OCI-M2 (cell line): ENCODE measurements around the gene ADGRD1.
"Not testable (repeated sequence)": the region's sequence is repeated elsewhere in the genome, so short reads cannot be mapped to it uniquely, and the experiment has no call there.

ENCODE experiments used
- DNase-seq: peaks from one replicate; lab custom pipeline; 2025; ENCODE audit not compliant: unreplicated experiment; lab: John Stamatoyannopoulos, UW

The ADGRD1 gene

GRCh38 chr12:130953771-130954543 is at the start of gene ADGRD1:
ADGRD1 (plus strand) TSS chr12:130953907; CDS start chr12:130954466, 559 bp downstream.
- DNase-seq, result no peak

DNA sequence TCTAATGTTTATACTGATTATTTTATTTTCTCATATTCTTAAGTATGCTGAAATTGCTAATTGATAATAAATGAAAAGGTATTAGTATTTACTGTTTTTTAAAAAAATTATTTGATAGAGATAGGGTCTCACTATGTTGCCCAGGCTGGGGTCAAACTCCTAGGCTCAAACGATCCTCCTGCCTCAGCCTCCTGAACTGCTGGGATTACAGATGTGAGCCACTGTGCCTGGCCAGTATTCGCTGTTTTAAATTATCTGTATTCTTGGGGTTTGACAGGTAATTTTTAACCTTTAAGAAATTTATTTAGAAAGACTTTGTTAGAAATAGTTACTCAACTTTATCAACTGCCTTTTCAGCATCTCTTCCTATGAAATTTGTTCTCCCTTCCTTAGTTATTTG is 49.6 kb upstream of the ADGRD1 start:
- DNase-seq, result no peak

DNA sequence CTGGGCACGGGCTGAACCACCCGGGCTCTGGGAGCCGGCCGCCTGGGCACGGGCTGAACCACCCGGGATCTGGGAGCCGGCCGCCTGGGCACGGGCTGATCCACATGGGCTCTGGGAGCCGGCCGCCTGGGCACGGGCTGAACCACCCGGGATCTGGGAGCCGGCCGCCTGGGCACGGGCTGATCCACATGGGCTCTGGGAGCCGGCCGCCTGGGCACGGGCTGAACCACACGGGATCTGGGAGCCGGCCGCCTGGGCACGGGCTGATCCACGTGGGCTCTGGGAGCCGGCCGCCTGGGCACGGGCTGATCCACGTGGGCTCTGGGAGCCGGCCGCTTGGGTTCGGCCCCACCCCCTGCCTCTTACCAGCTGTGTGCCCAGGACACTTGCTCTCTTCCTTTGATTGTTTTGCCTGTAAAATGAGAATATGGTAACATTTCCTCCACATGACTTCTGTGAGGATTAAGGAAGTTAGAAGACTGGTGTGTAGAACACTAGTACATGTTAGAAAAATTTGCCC is 48.7 kb upstream of the ADGRD1 start:
- DNase-seq, result not testable (repeated sequence)

DNA sequence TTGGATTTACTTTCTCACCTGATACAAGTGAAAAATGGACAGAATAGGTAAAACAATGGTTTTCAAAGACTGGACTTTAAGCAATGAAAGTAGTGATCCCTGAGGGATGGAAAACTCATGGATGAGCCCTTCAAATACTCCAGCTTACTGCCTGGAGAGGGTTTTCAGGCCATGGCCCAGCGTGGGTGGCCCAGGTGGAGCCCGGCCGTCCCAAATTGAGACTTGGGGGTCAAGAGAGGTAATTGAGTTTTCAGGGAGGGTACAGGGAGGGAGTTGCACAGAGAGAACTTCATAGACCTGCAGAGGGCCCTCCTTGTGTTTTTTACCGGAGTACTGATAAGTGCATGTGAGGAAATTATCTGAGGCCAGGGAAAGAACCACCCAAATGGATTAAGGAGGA is 44.6 kb upstream of the ADGRD1 start:
- DNase-seq, result no peak

DNA sequence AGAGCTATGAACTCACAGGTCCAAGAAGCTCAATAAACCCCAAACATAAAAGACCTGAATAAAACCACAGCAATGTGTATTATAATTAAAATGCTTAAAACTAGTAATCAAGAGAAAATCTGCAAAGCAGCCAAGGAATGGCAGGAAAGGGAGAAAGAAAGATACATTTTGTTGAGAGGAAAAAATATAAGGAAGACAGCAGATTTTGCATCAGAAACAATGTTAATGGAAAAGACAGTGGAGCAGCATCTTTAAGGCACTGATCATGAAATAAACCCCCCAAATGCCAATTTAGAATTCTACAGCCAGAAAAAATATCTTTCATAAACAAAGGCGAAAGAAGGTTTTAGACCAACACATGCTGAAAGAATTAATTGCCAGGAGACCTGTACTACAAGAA is 42.5 kb upstream of the ADGRD1 start:
- no peak for DNase-seq

- no peak for DNase-seq
These were observed 41.8 kb upstream of the ADGRD1 start for GRCh38 chr12:130911933-130912332.

DNA sequence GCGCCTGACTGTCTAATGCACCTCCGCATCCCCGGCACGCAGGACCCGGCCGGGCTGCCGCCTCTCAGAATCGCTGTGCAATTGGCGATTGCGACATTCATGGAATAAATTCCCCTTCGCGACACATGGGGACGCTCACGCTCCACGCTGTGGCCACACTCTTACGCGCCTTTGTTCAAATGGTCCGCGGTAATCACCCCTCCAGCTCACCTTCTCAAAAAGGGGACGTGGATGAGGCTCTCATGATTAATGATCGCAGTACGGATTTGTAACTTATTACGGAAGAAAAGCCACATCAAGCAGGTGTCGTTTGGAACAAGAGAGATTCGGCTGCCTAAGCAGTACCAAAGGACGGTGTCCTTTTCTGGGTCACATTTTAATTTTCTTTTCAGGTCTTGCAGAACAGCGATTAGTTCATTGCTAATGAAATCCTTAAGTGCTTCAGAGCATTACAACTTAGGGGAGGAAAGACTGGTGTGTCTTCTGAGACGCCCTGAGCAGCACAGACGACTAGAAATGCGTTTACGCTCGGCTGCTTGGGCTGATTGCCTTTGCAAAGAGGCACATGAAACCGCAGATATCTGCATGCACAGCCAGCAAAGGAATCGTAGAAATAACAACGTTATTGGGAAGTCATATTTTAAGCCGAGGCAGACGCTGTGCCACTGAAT is 37.3 kb upstream of the ADGRD1 start:
- no peak for DNase-seq

DNA sequence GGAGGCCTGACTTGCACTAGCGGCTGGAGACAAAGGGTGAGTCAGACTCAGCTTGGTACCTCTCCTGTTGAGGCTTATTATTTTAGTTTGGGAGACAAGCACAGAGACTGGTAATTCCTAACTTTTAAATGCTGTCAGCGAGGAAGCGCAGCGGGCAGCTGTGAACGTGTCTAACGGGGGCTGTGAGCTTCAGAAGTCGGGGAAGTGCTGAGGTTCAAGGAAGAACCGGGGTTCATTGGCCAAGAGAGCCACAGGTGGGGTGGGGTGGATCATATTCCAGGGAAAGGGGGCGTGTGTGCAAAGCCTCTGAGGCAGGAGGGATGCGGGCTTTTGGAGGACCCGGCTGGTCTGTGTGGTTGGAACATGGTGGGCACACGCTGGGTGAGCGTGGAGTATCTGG is 36.1 kb upstream of the ADGRD1 start:
- DNase-seq, result no peak

DNA sequence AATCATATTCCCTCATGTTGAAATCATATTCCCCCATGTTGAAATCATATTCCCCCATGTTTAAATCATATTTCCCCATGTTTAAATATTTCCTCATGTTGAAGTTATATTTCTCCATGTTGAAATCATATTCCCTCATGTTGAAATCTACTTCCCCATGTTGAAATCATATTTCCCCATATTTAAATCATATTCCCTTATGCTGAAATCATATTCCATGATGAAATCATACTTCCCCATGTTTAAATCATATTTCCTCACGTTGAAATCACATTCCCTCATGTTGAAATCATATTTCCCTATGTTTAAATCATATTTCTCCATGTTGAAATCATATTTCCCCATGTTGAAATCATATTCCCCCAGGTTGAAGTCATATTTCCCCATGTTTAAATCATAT is 34.6 kb upstream of the ADGRD1 start:
- DNase-seq, result no peak

- DNase-seq, result no peak
These were observed 33.5 kb upstream of the ADGRD1 start for GRCh38 chr12:130920119-130920703.

- no peak for DNase-seq
These were observed 32.9 kb upstream of the ADGRD1 start for GRCh38 chr12:130920723-130921381.

DNA sequence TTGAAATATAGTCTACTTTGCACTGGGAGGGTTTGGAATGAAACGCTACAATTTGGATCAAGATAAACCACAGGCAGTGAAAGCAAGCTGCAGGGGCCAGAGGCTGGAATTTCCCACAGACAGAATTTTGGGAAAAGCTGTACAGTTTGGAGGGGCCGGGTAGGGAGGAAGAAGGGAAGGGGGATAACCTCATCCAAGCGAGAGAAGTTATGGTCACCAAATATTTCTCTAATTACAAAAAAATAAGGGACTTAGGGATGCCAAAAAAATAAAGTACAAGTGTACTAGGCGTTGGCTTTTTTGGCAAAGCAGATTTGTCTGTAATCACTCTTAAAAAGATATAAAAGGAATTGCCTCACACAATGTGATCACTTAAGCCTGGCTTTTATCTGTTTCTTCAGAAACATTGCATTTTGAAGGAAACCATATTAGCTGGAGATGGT is 31.2 kb upstream of the ADGRD1 start:
- no peak for DNase-seq

- DNase-seq, result no peak
These were observed 28.6 kb upstream of the ADGRD1 start for GRCh38 chr12:130924966-130925665.

- DNase-seq, result no peak
These were observed 28.1 kb upstream of the ADGRD1 start for GRCh38 chr12:130925666-130926015.

- DNase-seq, result no peak
These were observed 24.3 kb upstream of the ADGRD1 start for GRCh38 chr12:130929363-130929762.

- no peak for DNase-seq
These were observed 21.4 kb upstream of the ADGRD1 start for GRCh38 chr12:130932061-130932930.

GRCh38 chr12:130933269-130933995 is 20.3 kb upstream of the ADGRD1 start:
- no peak for DNase-seq

GRCh38 chr12:130934753-130935152 is 19.0 kb upstream of the ADGRD1 start:
- DNase-seq, result no peak

GRCh38 chr12:130936561-130936960 is 17.1 kb upstream of the ADGRD1 start:
- no peak for DNase-seq
